ENCODE data around the gene CASZ1.

Gene CASZ1

DNA sequence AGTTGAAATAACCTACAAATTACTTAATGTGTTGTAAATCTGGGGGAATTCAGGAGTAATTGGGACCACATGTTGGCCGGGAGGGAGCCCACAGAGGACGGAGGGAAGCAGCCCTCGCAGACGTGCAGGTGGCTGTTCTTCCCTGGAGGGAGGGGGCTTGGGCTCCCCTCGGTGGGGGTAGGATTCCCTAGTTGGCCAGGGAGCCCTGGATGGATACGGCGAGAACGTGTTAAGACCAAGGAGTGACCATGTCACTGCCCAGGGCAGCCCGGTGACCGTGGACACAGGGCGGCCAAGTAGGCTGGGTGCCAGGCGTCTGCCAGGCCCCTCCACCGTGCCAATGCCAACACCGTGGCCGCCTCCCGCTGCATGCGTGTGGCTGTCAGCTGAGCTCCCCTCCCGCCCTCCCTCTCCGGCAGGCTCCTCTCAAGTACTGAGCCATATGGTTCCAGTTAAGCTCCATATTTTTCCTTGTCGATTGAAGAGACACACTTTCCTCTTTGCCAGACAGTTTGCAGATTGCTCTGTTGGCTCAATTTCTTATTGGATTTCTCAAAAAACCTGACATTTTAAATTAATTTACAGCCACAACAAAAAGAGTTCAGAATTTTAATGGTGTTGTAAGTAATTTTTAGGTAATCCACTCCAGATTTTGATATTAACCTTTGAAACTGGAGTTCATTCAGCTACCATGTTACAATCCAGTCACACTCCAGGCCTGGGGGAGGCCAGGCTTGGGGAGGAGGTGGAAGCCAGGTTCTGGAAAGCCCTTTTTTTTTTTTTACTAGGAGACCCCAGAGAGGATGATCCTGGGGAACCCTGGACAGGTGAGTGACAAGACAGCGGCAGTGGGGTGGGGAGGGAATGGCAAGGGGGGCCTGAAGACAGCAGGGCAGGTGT, 71.2 kb downstream of the CASZ1 start:
- DNase-seq, result no peak

- no peak for DNase-seq
Measured at GRCh38 chr1:10724511-10724910, 71.9 kb downstream of the CASZ1 start.

GRCh38 chr1:10724052-10724494, 72.4 kb downstream of the CASZ1 start:
- DNase-seq, result no peak

DNA sequence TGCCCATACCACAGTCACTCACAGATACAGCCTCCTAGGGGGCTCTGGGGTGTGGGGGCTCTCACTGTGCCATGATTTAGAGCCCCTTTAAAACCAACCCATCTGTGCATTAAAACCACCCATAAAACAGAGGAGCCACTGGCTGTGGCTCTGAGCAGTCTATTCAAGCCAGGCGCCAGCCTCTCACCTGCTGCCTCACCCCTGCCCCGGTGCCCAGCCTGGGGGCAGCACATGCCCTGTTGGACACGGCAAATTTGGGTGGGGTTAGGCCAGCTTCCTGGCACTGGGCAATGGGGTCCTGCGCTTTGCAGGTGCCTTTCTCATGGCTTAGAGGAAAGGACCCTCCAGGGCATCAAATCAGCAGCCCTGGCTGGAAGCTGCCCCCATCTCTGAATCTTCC, 73.1 kb downstream of the CASZ1 start:
- no peak for DNase-seq

- DNase-seq, result no peak
Measured at GRCh38 chr1:10722803-10723202, 73.6 kb downstream of the CASZ1 start.

DNA sequence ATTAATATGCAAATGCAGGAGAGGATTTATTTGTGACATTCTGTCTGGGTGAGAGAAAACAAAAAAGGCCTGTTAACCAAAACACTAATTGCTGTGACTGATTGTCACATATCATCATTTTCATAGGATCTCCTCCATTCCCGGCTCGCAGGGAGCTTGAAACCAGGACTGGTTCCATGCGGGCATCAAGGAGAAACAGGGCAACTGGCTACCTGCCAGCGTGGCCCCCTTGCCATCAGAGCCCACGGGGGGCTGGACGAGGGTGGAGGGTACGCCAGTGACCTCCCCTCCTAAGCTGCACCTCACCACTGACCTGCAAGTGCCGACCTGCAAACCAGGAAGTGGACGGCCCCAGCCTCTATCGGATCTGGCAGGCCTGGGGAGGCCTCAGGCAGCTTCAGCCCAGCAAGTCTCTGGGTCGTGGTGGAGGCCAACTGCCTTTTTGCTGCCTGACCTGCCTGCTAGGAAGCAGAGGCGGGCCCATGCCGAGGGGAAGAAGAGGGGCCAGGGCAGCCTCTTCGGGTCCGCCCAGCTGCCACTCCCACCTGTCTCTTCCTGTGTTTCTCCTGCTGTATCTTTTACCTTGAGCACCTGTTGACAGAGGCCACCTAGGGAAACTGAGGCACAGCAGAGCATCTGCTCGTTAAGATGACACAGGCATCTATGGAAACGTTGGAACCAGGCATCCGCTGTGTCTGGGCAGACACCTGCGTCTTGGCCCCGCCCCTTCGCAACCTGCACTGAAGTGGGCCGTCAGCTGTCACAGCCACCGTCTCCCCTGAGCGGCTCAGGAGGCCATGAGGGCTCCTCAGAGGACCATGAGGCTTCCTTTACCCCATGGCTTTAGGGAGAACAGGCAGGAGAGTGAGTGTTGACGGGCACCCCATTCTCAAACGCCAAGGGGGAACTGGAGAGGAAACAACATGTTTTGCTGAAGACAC, 74.8 kb downstream of the CASZ1 start:
- no peak for DNase-seq

- no peak for DNase-seq
Measured at GRCh38 chr1:10720635-10721034, 75.8 kb downstream of the CASZ1 start.

- DNase-seq, result no peak
Measured at GRCh38 chr1:10718083-10718415, 78.4 kb downstream of the CASZ1 start.

GRCh38 chr1:10717296-10718082, 79.0 kb downstream of the CASZ1 start:
- peak; percentile 86 for DNase-seq

DNA sequence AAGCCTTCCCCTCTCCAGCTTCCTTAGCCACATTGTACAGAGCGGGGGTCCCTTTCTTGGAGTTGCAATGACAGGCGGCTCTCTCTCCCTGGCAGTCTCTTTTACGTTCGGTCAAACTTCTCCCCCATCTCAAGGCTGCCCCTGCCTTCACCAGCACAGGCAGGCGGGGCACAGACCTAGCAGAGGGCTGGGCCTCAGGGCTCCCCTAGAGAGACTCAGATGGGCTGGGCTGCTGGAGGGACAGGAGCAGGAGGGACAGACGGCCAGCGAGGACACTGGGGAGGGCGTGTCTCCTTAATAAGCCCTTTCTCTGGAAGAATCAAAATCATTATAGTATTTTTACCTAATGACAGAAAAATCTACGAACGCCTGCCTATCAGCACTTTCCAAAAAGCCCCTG, 79.6 kb downstream of the CASZ1 start:
- DNase-seq, result peak; percentile 25

DNA sequence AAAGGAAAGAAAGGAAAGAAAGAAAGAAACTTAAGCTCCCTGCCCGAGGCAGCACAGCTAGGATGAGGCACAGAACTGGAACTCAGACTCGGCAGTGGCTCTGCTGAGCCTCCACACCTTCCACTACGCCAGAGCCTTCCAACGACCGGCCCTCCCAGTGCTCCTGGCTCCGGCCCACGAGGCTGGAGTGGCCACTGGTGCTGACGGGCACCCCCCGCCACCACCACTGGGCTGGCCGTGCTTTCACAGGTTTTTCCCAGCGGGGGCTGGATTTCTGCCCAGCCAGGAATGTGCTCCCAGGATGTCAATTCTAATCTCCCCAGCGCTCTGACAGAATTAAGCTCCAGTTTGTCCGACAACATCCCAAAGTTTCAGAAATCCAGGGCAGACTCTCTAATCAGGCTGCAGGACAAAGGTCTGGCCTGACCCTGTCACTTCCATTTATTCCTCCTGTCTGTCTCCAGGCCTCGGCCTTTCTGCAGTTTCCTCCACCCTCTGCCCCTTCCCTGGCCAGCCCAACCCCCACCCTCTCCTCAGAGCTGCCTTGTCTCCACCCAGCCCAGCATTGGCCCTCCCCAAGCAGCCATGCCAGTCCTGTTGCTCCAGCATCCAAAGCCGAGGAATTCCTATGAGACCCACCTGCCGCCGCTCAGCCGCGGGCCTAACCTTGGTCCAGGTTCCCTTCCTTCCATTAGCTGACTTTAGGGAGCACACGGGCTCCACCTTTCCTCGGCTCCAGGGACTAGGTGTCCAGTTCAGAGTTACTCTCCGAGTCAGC, 81.9 kb downstream of the CASZ1 start:
- DNase-seq, result no peak

DNA sequence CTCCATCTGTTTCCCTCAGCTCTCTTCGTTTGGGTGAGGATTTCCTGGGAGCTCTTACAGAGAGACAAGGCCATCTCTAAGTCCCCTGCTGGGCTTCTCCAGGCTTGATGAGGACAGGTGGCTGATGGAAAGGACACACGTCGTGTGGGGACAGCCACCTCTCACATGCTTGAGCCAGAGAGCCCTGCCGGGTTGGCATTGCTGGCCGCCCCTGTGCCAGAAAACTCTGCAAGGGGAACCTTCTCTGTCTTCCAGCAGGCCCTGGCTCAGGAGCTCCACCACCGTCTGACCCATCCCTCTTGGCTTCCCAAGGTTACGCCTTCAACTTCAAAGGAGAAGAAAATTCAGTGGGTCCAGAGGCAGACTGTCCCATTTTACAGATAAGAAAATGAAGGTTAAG, 82.8 kb downstream of the CASZ1 start:
- no peak for DNase-seq

GRCh38 chr1:10712568-10713362, 83.7 kb downstream of the CASZ1 start:
- DNase-seq, result no peak

DNA sequence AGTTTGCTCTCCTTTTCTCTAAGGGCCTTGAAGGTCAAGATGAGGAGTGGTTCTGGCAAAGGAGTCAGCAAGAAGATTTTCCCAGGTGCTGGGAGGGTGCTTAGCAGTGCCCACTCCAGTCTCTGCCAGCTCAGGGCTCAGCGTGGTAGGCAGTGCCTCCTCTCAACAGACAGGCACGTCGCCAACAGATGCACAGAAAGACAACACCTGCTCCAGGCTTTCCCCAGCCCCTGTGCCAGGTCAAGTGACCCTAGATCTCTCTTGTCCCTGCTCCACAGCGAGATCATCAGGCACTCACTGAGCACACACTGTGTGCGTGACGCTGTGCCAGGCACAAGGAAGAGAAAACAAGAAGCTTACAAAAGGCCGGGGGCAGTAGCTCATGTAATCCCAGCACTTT, 86.0 kb downstream of the CASZ1 start:
- no peak for DNase-seq

- no peak for DNase-seq
Measured at GRCh38 chr1:10709646-10710045, 86.8 kb downstream of the CASZ1 start.

DNA sequence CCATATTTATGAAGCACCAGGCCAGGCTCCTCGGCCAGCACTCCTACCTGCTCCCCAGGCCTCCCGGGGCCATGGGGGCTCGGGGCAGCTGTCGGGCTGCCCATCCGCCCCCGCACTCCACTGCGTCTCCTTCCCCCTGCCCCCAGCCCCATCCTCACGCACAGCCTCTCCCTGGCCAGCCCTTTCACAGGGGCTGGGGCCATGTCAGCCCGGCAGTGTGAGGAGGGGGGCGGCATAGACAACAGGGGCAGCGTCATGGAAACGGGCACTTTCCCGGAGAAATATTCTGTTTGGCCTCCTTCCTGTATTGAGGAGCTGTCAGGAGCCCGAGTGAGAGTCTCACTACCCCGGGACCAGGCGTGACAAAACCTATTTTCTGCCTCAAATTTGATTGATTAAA, 87.3 kb downstream of the CASZ1 start:
- DNase-seq, result no peak

- DNase-seq, result no peak
Measured at GRCh38 chr1:10708757-10709156, 87.7 kb downstream of the CASZ1 start.

GRCh38 chr1:10707208-10707607, 89.2 kb downstream of the CASZ1 start:
- DNase-seq, result no peak

DNA sequence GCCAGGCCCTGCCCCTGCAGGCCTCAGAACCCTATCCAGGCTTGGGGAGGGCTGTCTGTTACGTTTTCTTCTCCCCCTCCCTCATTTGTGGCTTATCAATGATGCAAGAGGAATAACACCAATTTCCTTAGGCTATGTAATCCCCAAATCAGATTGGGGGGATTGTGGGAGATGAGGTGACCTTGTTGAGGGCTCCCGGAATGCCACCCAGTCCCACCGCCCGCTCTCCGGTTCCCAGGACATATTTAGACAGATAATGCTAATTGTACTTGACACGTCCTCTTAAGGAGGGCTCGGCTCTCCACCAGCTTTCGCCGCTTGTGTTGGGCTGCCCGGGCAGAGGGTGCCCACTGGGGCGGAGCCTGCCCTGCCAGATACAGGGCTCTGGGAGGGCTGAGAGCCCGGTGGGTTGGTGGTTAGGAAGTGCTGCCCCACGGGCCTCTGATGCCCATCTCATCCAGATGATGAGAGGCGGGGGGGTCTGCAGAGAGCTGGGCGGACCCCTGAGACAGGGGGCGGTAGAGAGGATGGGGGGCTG, 90.0 kb downstream of the CASZ1 start:
- no peak for DNase-seq

GRCh38 chr1:10705953-10706352, 90.5 kb downstream of the CASZ1 start:
- DNase-seq, result no peak

DNA sequence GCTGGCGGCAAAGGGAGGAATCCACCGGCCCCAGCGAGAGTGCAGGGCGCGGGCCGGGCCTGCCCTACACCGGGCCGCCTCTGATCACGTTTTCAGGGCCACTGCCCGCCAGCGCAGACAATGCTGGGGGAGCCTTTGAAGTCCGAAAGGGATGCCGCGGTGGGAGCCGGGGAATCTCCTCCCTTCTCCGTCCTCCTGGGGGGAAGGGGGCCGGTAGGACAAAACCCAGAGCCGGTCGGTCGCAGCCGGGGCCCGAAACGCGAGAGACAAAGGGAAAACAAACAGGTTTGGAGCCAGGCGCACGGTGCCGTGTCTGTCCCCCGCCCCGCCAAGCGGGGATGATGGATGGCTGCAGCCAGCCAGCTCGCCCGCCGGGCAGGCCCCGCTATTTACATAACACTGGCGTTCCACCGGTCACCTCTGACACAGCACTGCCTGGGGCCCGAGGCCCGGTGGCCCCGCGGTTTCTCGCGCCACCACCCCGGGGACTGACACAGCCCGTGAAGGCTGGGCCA, 92.0 kb downstream of the CASZ1 start:
- DNase-seq, result no peak
